D721Med (cell line): ENCODE data around the gene HOXC13.

Experiments used
- DNase-seq: peaks from one replicate; pipeline ENCODE4 v3.0.0; 2011; ENCODE audit warnings: low spot score; ENCODE audit not compliant: insufficient read length
- FAIRE-seq: peaks from 2 replicates; lab custom pipeline; 2011; peaks lifted over from hg19 to GRCh38; lab: Jason Lieb, UNC
- TF ChIP-seq, protein P1 (sequence below): IDR thresholded peaks from 2 replicates; pipeline ENCODE4 v1.5.1; 2012; ENCODE audit warnings: mild to moderate bottlenecking, control low read depth; ENCODE audit not compliant: insufficient read depth; ENCODE audit errors: missing control alignments

Gene HOXC13

DNA sequence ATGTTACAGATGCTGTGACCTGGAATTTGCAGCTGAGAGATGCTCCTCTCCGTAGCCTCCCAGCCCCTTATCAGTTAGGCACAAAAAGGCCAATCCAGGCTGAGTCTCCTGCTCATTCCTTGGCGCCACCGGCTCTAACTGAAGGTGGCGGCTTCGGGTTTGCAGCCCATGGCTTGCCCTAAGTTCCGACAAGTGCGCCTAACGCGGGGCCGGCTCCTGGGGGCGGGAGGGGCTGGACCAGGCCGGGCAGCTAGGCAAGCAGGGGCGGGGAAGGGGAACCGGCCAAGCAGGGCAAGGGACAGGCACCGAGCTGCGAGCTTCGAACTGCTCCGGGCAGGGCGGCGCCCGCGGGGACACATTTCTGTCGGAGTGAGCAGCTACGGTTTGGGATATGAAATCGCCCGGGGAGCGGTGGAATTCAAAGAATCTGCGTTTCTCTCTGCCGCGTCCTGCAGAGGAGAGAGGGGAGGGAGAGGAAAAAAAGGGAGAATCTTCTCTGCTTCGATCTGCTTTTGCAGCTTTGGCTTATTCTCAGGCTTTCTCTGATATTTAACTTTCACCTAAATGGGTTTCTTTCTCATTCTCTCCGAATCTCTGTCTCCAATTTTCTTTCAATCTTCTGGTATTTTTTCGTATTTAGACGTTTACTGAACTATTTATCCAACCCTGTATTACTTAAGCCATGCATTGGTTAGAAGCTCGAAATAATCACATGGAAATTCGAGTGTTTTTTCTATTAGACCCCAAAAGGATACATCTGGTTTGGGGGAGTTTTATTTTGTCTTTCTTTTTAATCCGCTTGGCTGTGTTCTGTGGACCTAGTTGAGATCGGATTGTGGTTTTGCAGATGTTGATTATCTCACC lies 14.5 kb downstream of the HOXC13 start:
- DNase-seq (no peak), FAIRE-seq (no peak)
- TF ChIP-seq, protein P1, sequence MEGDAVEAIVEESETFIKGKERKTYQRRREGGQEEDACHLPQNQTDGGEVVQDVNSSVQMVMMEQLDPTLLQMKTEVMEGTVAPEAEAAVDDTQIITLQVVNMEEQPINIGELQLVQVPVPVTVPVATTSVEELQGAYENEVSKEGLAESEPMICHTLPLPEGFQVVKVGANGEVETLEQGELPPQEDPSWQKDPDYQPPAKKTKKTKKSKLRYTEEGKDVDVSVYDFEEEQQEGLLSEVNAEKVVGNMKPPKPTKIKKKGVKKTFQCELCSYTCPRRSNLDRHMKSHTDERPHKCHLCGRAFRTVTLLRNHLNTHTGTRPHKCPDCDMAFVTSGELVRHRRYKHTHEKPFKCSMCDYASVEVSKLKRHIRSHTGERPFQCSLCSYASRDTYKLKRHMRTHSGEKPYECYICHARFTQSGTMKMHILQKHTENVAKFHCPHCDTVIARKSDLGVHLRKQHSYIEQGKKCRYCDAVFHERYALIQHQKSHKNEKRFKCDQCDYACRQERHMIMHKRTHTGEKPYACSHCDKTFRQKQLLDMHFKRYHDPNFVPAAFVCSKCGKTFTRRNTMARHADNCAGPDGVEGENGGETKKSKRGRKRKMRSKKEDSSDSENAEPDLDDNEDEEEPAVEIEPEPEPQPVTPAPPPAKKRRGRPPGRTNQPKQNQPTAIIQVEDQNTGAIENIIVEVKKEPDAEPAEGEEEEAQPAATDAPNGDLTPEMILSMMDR, result no peak

DNA sequence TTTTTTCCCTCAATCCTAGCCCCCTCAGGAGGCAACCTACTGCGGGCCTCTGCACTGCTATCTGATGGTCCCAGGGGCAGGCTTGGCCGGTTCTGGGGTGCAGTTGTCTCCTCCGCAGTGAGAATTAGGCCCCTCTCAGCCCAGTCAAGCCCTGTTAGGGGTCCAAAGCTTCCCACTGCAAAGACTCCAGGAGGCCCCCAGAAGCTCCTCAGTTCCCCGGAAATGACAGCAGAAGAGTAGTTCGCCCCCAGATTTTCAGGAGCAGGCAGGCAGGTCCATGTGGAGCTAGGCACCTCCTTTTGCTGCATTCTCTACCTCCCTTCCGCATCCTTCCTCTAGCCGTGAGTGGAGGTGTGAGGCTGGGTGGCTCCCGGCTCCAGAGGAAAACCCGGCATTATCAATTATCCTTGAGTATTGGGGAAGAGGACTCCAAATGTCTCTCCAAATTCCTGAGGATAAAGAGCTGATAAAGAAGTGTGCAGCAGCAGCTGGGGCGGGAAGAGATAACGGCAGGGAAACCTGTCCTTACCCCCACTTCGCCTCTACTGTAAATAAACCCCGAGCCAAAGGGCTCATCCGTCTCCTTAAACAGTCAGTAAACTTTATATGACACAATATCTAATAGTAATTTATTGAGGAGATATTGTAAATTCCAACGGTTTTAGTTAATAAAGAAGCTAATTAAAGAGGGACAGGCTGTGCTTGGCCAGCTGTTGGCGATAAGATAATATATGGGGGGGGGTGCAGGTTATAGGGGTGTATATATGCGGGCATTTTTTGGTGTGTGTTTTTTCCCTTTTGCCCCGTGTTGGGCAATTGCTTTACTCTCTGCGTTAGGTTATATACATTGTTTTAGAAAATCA lies 15.4 kb downstream of the HOXC13 start:
- FAIRE-seq (no peak), DNase-seq (no peak)
- TF ChIP-seq, protein P1, result no peak

DNA sequence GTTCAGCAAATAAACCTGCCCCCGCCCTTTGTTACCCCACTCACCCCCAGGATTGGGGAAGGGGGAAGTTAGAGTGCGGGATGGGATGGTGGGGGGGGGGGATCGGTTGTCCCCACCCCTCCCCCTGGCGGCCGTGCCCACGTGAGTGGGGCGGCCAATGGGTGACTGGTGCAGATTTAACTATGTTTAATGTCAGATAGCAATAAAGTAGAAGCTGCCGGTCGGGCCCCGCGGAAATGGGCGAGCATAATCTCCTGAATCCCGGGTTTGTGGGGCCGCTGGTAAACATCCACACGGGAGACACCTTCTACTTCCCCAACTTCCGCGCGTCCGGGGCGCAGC lies 16.0 kb downstream of the HOXC13 start, which contains the start of gene HOXC12:
TSS of gene HOXC12 (plus strand) at position 210 of the 342 bp plus-strand sequence. CDS start at position 237, 27 bp downstream.
- no peak for DNase-seq
- FAIRE-seq, result no peak
- TF ChIP-seq, protein P1, result no peak

DNA sequence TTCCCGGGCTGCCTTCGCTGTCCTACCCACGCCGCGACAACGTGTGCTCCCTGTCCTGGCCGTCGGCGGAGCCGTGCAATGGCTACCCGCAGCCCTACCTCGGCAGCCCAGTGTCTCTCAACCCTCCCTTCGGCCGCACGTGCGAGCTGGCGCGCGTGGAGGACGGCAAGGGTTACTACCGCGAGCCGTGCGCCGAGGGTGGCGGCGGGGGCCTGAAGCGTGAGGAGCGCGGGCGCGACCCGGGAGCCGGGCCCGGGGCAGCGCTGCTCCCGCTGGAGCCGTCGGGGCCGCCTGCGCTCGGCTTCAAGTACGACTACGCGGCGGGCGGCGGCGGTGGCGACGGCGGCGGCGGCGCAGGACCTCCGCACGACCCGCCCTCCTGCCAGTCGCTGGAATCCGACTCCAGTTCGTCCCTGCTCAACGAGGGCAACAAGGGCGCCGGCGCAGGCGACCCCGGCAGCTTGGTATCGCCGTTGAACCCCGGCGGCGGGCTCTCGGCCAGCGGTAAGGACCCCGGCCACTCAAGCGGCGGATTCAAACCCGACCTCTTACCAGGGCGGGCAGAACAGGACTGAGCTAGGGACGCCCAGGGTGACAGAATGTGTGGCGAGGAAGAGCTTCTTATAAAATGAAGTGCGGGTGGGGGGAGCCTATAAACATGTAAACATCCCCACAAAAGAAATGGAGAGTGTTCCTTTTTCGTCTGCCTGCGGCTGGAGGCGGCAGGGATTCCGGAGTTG lies 16.6 kb downstream of the HOXC13 start:
- DNase-seq (no peak), FAIRE-seq (no peak)
- TF ChIP-seq, protein P1, result no peak

DNA sequence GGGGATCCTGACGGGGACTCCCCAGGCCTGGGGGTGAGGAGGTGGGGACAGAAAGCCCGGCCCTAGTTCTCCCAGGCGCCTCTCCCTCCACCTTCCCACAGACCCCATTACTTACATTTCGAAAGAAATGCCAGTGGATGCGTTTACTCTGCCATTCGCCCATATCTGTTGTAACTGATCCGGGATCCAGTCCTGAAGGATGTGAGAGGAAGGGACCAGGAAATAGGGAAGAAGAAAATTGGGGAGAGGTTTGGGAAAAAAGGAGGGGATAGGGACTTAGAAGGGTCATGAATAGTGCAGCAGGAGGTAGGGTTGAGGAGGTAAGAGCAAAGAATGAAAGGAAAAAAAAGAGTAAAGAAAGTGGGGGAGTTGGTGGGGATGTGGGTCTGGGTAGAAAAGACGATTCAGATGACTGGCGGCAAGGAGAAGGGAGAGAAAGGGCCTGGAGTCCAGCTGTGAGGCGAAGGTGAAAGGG lies 17.2 kb downstream of the HOXC13 start:
- TF ChIP-seq, protein P1, result no peak
- FAIRE-seq (no peak), DNase-seq (no peak)

DNA sequence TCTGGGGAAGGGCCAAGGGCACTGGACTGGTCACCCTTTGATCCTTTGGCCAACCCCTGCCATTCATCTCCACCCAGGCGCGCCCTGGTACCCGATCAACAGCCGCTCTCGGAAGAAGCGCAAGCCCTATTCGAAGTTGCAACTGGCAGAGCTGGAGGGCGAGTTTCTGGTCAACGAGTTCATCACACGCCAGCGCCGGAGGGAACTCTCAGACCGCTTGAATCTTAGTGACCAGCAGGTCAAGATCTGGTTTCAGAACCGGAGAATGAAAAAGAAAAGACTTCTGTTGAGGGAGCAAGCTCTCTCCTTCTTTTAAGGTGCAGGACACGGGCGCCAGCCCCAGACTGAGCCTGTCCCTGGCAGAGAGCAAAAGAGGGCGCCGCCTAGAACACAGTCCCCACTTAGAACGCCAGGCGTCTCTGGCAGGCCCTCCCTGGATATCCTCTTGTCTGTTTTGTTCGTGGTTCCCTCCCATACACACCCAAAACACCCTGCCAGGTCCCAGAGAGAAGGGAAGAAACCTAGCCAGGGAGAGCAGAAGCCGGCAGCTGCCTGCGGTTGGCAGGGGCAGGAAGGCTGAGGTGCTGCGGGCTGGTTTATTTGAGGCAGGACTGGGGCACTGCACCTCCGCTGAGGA lies 17.7 kb downstream of the HOXC13 start:
- TF ChIP-seq, protein P1, result no peak
- FAIRE-seq, result no peak
- DNase-seq, result no peak
